K562 (cell line): ENCODE measurements around the gene SFN. TPM values are rescaled to one million over a fixed set of nuclear protein-coding genes. Genes with fewer than 3 reads are reported as not detected.

Source experiments
- BRD4 ChIP-seq: fragments of 200-600 bp; sonication (generic); IDR thresholded peaks from 2 replicates; pipeline ENCODE4 v1.6.1; 2017; ENCODE audit warnings: inconsistent platforms
- CCAR2 ChIP-seq: fragments of 200-400 bp; formaldehyde crosslinking; IDR thresholded peaks from 2 replicates; pipeline ENCODE4 v1.6.1; 2017; ENCODE audit warnings: mild to moderate bottlenecking, low read depth, low read length
- ETV6 ChIP-seq, 3 experiments: fragments of 150-350 bp in 1 of 3; sonication (generic) in 1 of 3; formaldehyde crosslinking in 1 of 3; IDR thresholded peaks; 2 replicates each; pipeline versions ENCODE4 v1.6.1 to v1.8.0; 2014 to 2022; ENCODE audit warnings: borderline replicate concordance in 2 of 3, low read depth in 2 of 3, antibody characterized with exemption in 1 of 3, low read length in 1 of 3, mild to moderate bottlenecking in 1 of 3, missing genetic modification reagents in 1 of 3
- EWSR1 ChIP-seq: fragments of 450-650 bp; IDR thresholded peaks from 2 replicates; pipeline ENCODE4 v1.6.1; 2018; ENCODE audit warnings: borderline replicate concordance, mild to moderate bottlenecking, low read depth, moderate library complexity; ENCODE audit not compliant: partially characterized antibody
- GATAD2A ChIP-seq: fragments of 450-650 bp; IDR thresholded peaks from 2 replicates; pipeline ENCODE4 v1.6.1; 2017
- HDAC6 ChIP-seq: IDR thresholded peaks from 2 replicates; pipeline ENCODE4 v1.6.1; 2012; ENCODE audit warnings: low read depth, mild to moderate bottlenecking, control low read depth, inconsistent platforms, low read length, moderate library complexity
- MYNN ChIP-seq, 2 experiments: sonication (generic); formaldehyde crosslinking in 1 of 2; IDR thresholded peaks; 2 replicates each; pipeline versions ENCODE4 v1.5.0 to v1.6.1; 2016 to 2020; ENCODE audit warnings: antibody characterized with exemption in 1 of 2, missing genetic modification reagents in 1 of 2
- NFXL1 ChIP-seq: fragments of 450-650 bp; formaldehyde crosslinking; IDR thresholded peaks from 2 replicates; pipeline ENCODE4 v1.4.0; 2021; ENCODE audit warnings: mild to moderate bottlenecking
- PHB ChIP-seq: fragments of 250-450 bp; sonication (Bioruptor Pico); IDR thresholded peaks from 2 replicates; pipeline ENCODE4 v1.5.0; 2021
- RBM17 ChIP-seq: fragments of 200-400 bp; formaldehyde crosslinking; IDR thresholded peaks from 2 replicates; pipeline ENCODE4 v1.6.1; 2017; ENCODE audit warnings: low read depth, mild to moderate bottlenecking, low read length, borderline replicate concordance
- YY1 ChIP-seq, 3 experiments: IDR thresholded peaks; 2 replicates each; pipeline ENCODE4 v1.6.1; 2011; ENCODE audit warnings: low read length in 2 of 3, mild to moderate bottlenecking in 2 of 3, moderate library complexity in 2 of 3, borderline replicate concordance in 1 of 3, control low read depth in 1 of 3, low read depth in 1 of 3; ENCODE audit not compliant: insufficient read depth in 3 of 3, insufficient replicate concordance in 2 of 3, control insufficient read depth in 1 of 3, insufficient read length in 1 of 3; ENCODE audit errors: extremely low read depth in 1 of 3
- ZNF133 ChIP-seq: fragments of 250-450 bp; sonication (Bioruptor Pico); IDR thresholded peaks from 2 replicates; pipeline ENCODE4 v1.4.0; 2020; ENCODE audit warnings: mild to moderate bottlenecking
- ZNF174 ChIP-seq: fragments of 250-450 bp; sonication (Bioruptor Pico); IDR thresholded peaks from 2 replicates; pipeline ENCODE4 v1.4.0; 2020; ENCODE audit warnings: mild to moderate bottlenecking
- ZNF23 ChIP-seq: fragments of 250-450 bp; sonication (Bioruptor Pico); IDR thresholded peaks from 2 replicates; pipeline ENCODE4 v1.4.0; 2020; ENCODE audit warnings: mild to moderate bottlenecking
- ZSCAN29 ChIP-seq: fragments of 450-650 bp; IDR thresholded peaks from 2 replicates; pipeline ENCODE4 v1.6.1; 2017
- polyA plus RNA-seq, 8 experiments: library from polyadenylated mRNA; depleted of rRNA in 4 of 8; stranded (reverse) in 5 of 8; unstranded in 3 of 8; fragments of >200 nt; fragmentation: Nextera tagmentation in 2 of 8; fragmentation: Illumina TruSeq in 1 of 8; extraction: Ambion mirVana in 2 of 8; extraction: Trizol in 1 of 8; gene quantifications; 2 replicates each; pipeline versions ENCODE4 v1.2.1 to v1.2.3, GENCODE V29; 2011 to 2014; ENCODE audit warnings: inconsistent platforms in 1 of 8, missing spikeins in 1 of 8
- total RNA-seq, 7 experiments: library from RNA; depleted of rRNA in 6 of 7; stranded (reverse); fragments of >200 nt in 6 of 7; fragmentation: Illumina TruSeq in 2 of 7; extraction: Trizol in 2 of 7; gene quantifications; 2 replicates each; pipeline versions ENCODE4 v1.2.1 to v1.2.3, GENCODE V29; 2011 to 2021; ENCODE audit warnings: low replicate concordance in 1 of 7
- TF ChIP-seq, protein P1 (sequence below): fragments of 250-450 bp; sonication (Bioruptor Pico); IDR thresholded peaks from 2 replicates; pipeline ENCODE4 v1.9.0; 2021; ENCODE audit warnings: mild to moderate bottlenecking, inconsistent platforms
- TF ChIP-seq, protein P2 (sequence below): fragments of 250-450 bp; sonication (Bioruptor Pico); IDR thresholded peaks from 2 replicates; pipeline ENCODE4 v1.8.0; 2022; ENCODE audit warnings: moderate library complexity, mild to moderate bottlenecking, inconsistent platforms
- TF ChIP-seq, protein P3 (sequence below): IDR thresholded peaks from 3 replicates; pipeline ENCODE4 v1.6.1; 2011; ENCODE audit warnings: borderline replicate concordance, mild to moderate bottlenecking; ENCODE audit not compliant: insufficient read length, insufficient read depth
- TF ChIP-seq, protein P4 (sequence below): fragments of 250-450 bp; sonication (Bioruptor Pico); IDR thresholded peaks from 2 replicates; pipeline ENCODE4 v1.4.0; 2020; ENCODE audit warnings: mild to moderate bottlenecking, moderate library complexity, borderline replicate concordance

The SFN gene
- total and polyA plus RNA-seq, 9 of the 15 experiments (the other 6 are each of a cell fraction or from before 2014, with no cell fraction given) = 0.10 to 3.8 (median 2.0) TPM

DNA sequence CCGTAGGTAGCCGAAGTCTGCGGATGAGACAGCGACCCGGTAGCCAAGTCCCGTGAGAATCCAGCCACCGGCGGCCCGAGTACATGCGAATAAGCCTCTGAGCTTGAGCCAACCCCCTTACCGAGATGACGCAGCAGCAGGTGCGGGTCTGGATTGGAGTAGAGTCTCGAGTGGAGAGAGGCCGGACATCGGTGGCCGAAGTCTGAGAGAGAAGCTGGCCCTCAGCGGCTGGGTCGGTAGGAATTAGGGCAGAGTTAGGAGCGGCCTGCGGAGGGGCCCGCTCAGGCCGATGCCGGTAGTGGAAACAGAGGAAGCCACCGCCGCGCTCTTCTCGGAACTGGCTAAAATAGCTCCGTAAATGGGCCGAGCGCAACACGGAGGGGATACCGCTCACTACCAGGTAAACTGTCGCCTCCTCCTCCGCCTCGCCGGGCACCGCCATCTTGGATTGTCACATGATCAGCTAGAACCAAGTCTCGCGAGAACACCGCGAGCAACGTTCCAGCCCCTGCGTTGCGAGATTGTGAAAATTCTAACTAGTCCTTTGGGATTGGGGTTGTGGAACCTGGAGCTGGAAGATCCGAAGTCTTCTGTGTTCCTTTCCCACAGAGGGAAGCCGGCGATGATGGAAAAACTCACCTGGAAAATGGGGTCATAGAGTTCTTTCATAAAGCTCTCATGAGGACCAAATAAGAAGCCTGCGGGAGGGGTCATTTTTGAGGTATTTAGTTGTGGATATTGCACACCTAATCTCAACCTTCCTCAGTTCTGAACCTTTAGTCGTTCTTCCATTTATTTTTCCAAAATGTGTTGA lies 37.3 kb downstream of the SFN start, which contains the start of gene GPATCH3 (continued):
- TF ChIP-seq, protein P1, sequence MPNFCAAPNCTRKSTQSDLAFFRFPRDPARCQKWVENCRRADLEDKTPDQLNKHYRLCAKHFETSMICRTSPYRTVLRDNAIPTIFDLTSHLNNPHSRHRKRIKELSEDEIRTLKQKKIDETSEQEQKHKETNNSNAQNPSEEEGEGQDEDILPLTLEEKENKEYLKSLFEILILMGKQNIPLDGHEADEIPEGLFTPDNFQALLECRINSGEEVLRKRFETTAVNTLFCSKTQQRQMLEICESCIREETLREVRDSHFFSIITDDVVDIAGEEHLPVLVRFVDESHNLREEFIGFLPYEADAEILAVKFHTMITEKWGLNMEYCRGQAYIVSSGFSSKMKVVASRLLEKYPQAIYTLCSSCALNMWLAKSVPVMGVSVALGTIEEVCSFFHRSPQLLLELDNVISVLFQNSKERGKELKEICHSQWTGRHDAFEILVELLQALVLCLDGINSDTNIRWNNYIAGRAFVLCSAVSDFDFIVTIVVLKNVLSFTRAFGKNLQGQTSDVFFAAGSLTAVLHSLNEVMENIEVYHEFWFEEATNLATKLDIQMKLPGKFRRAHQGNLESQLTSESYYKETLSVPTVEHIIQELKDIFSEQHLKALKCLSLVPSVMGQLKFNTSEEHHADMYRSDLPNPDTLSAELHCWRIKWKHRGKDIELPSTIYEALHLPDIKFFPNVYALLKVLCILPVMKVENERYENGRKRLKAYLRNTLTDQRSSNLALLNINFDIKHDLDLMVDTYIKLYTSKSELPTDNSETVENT (CRISPR knock-in tag) = peak; percentile 74
- TF ChIP-seq ZNF133 (CRISPR knock-in tag) (no peak), ZNF174 (CRISPR knock-in tag) (no peak), ZSCAN29 (no peak; the same call in 1 of the 2 replicates), ETV6 (IDR thresholded peaks at IDR 0.05; ENCODE audit: borderline replicate concordance in 1 of 2, low read depth in 2 of 2, low read length in 1 of 2) (no peak), ETV6 (CRISPR knock-in tag; IDR thresholded peaks at IDR 0.05; ENCODE audit: borderline replicate concordance) (no peak), MYNN (IDR thresholded peaks at IDR 0.05) (no peak), MYNN (CRISPR knock-in tag; IDR thresholded peaks at IDR 0.05) (no peak), GATAD2A (no peak), YY1 (IDR thresholded peaks at IDR 0.05; ENCODE audit: borderline replicate concordance in 1 of 3, control insufficient read depth in 1 of 3, extremely low read depth in 1 of 3, insufficient read depth in 3 of 3, insufficient read length in 1 of 3, insufficient replicate concordance in 2 of 3, low read depth in 1 of 3, low read length in 2 of 3) (peak; percentile 98 to 99 (median 99)), ZNF23 (CRISPR knock-in tag) (no peak), PHB (CRISPR knock-in tag) (no peak), CCAR2 (no peak), RBM17 (no peak), BRD4 (peak; percentile 71; the same call in 1 of the 2 replicates), NFXL1 (CRISPR knock-in tag) (no peak), HDAC6 (no peak), EWSR1 (no peak)
- TF ChIP-seq, protein P2, sequence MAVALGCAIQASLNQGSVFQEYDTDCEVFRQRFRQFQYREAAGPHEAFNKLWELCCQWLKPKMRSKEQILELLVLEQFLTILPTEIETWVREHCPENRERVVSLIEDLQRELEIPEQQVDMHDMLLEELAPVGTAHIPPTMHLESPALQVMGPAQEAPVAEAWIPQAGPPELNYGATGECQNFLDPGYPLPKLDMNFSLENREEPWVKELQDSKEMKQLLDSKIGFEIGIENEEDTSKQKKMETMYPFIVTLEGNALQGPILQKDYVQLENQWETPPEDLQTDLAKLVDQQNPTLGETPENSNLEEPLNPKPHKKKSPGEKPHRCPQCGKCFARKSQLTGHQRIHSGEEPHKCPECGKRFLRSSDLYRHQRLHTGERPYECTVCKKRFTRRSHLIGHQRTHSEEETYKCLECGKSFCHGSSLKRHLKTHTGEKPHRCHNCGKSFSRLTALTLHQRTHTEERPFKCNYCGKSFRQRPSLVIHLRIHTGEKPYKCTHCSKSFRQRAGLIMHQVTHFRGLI (CRISPR knock-in tag) = no peak
- TF ChIP-seq, protein P3, sequence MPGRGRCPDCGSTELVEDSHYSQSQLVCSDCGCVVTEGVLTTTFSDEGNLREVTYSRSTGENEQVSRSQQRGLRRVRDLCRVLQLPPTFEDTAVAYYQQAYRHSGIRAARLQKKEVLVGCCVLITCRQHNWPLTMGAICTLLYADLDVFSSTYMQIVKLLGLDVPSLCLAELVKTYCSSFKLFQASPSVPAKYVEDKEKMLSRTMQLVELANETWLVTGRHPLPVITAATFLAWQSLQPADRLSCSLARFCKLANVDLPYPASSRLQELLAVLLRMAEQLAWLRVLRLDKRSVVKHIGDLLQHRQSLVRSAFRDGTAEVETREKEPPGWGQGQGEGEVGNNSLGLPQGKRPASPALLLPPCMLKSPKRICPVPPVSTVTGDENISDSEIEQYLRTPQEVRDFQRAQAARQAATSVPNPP = no peak
- TF ChIP-seq, protein P4, sequence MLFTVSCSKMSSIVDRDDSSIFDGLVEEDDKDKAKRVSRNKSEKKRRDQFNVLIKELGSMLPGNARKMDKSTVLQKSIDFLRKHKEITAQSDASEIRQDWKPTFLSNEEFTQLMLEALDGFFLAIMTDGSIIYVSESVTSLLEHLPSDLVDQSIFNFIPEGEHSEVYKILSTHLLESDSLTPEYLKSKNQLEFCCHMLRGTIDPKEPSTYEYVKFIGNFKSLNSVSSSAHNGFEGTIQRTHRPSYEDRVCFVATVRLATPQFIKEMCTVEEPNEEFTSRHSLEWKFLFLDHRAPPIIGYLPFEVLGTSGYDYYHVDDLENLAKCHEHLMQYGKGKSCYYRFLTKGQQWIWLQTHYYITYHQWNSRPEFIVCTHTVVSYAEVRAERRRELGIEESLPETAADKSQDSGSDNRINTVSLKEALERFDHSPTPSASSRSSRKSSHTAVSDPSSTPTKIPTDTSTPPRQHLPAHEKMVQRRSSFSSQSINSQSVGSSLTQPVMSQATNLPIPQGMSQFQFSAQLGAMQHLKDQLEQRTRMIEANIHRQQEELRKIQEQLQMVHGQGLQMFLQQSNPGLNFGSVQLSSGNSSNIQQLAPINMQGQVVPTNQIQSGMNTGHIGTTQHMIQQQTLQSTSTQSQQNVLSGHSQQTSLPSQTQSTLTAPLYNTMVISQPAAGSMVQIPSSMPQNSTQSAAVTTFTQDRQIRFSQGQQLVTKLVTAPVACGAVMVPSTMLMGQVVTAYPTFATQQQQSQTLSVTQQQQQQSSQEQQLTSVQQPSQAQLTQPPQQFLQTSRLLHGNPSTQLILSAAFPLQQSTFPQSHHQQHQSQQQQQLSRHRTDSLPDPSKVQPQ (CRISPR knock-in tag) = no peak
